H9 (cell line): ENCODE data around the gene DMAC2L. TPM values are rescaled to one million over a fixed set of nuclear protein-coding genes. Genes with fewer than 3 reads are reported as not detected.

Experiments
- DNase-seq: peaks from one replicate; pipeline ENCODE4 v3.0.0-alpha.2; 2017
- H2AFZ ChIP-seq: one replicate; pipeline ENCODE4 v1.6.1; 2013; ENCODE audit warnings: mild to moderate bottlenecking, low read length, control low read depth, moderate library complexity
- H2AK5ac ChIP-seq: 2 replicates; pipeline ENCODE4 v1.6.1; 2013; ENCODE audit warnings: low read length, control low read depth, mixed read lengths; ENCODE audit not compliant: insufficient read length
- H2BK120ac ChIP-seq: one replicate; pipeline ENCODE4 v1.6.1; 2013; ENCODE audit warnings: low read depth, mild to moderate bottlenecking, low read length, control low read depth, inconsistent platforms; ENCODE audit not compliant: poor library complexity, severe bottlenecking
- H2BK12ac ChIP-seq: 2 replicates; pipeline ENCODE4 v1.6.1; 2013; ENCODE audit warnings: low read length, control low read depth, mixed read lengths, low read depth; ENCODE audit not compliant: insufficient read length
- H2BK15ac ChIP-seq: 2 replicates; pipeline ENCODE4 v1.6.1; 2013; ENCODE audit warnings: low read depth, low read length, control low read depth
- H2BK20ac ChIP-seq: one replicate; pipeline ENCODE4 v1.6.1; 2013; ENCODE audit warnings: low read depth, mild to moderate bottlenecking, low read length, control low read depth, inconsistent platforms; ENCODE audit not compliant: poor library complexity, severe bottlenecking
- H2BK5ac ChIP-seq: 2 replicates; pipeline ENCODE4 v1.6.1; 2013; ENCODE audit warnings: low read length, control low read depth, mixed read lengths; ENCODE audit not compliant: insufficient read length
- H3K14ac ChIP-seq: 2 replicates; pipeline ENCODE4 v1.6.1; 2013; ENCODE audit warnings: low read length, control low read depth; ENCODE audit not compliant: insufficient read depth
- H3K18ac ChIP-seq: 2 replicates; pipeline ENCODE4 v1.6.1; 2013; ENCODE audit warnings: low read depth, mild to moderate bottlenecking, mixed read lengths, low read length, control low read depth; ENCODE audit not compliant: insufficient read length
- H3K23ac ChIP-seq: 2 replicates; pipeline ENCODE4 v1.6.1; 2013; ENCODE audit warnings: low read length, control low read depth, mixed read lengths, low read depth; ENCODE audit not compliant: insufficient read length
- H3K23me2 ChIP-seq: 2 replicates; pipeline ENCODE4 v1.6.1; 2013; ENCODE audit warnings: low read depth, mild to moderate bottlenecking, mixed read lengths, low read length, control low read depth; ENCODE audit not compliant: insufficient read length, poor library complexity, severe bottlenecking
- H3K27ac ChIP-seq: 2 replicates; pipeline ENCODE4 v1.5.1; 2013; ENCODE audit warnings: low read length, control low read depth, mixed read lengths, low read depth; ENCODE audit not compliant: insufficient read length
- H3K27me3 ChIP-seq: 2 replicates; pipeline ENCODE4 v1.6.1; 2013; ENCODE audit warnings: low read length, control low read depth, inconsistent platforms; ENCODE audit not compliant: insufficient read depth
- H3K4ac ChIP-seq: 2 replicates; pipeline ENCODE4 v1.6.1; 2013; ENCODE audit warnings: low read depth, mild to moderate bottlenecking, control low read depth, inconsistent platforms, low read length, moderate library complexity
- H3K4me1 ChIP-seq: 2 replicates; pipeline ENCODE4 v1.6.1; 2013; ENCODE audit warnings: low read length, control low read depth, inconsistent platforms; ENCODE audit not compliant: insufficient read depth
- H3K4me2 ChIP-seq: 2 replicates; pipeline ENCODE4 v1.6.1; 2013; ENCODE audit warnings: low read length, control low read depth, mixed read lengths; ENCODE audit not compliant: insufficient read length, insufficient read depth
- H3K56ac ChIP-seq: 2 replicates; pipeline ENCODE4 v1.6.1; 2013; ENCODE audit warnings: low read depth, mild to moderate bottlenecking, mixed read lengths, low read length, control low read depth; ENCODE audit not compliant: insufficient read length
- H3K79me1 ChIP-seq: 2 replicates; pipeline ENCODE4 v1.6.1; 2013; ENCODE audit warnings: low read depth, mild to moderate bottlenecking, moderate library complexity, low read length, control low read depth, inconsistent platforms; ENCODE audit not compliant: insufficient read depth, poor library complexity, severe bottlenecking
- H3K79me2 ChIP-seq: 2 replicates; pipeline ENCODE4 v1.6.1; 2013; ENCODE audit warnings: low read length, control low read depth, inconsistent platforms; ENCODE audit not compliant: insufficient read depth
- H3K9ac ChIP-seq: 2 replicates; pipeline ENCODE4 v1.6.1; 2013; ENCODE audit warnings: low read length, control low read depth, mixed read lengths; ENCODE audit not compliant: insufficient read length; ENCODE audit errors: extremely low read depth
- H3K9me3 ChIP-seq: one replicate; pipeline ENCODE4 v1.6.1; 2013; ENCODE audit warnings: low read depth, low read length, inconsistent platforms; ENCODE audit not compliant: control insufficient read depth
- H3T11ph ChIP-seq: one replicate; pipeline ENCODE4 v1.6.1; 2013; ENCODE audit warnings: mild to moderate bottlenecking, low read length, control low read depth, inconsistent platforms
- H4K20me1 ChIP-seq: one replicate; pipeline ENCODE4 v1.6.1; 2013; ENCODE audit not compliant: control insufficient read depth, insufficient read length, insufficient read depth
- H4K5ac ChIP-seq: 2 replicates; pipeline ENCODE4 v1.6.1; 2013; ENCODE audit warnings: low read depth, mild to moderate bottlenecking, mixed read lengths, low read length, control low read depth; ENCODE audit not compliant: insufficient read length
- H4K8ac ChIP-seq: replicated peaks from 2 replicates; pipeline ENCODE4 v1.6.1; 2013; ENCODE audit warnings: low read length, control low read depth, mixed read lengths, low read depth; ENCODE audit not compliant: insufficient read length
- H4K91ac ChIP-seq: 2 replicates; pipeline ENCODE4 v1.6.1; 2013; ENCODE audit warnings: low read depth, mild to moderate bottlenecking, moderate library complexity, mixed read lengths, low read length, control low read depth; ENCODE audit not compliant: insufficient read length
- H3K27ac Mint-ChIP-seq, 3 experiments: 2 replicates in 2 of 3; 3 replicates in 1 of 3; pipeline ENCODE4 v1.8.0; 2020 to 2021; ENCODE audit warnings: mixed read lengths in 3 of 3, mild to moderate bottlenecking in 1 of 3, moderate library complexity in 1 of 3
- H3K27me3 Mint-ChIP-seq: 2 replicates; pipeline ENCODE4 v1.8.0; 2021; ENCODE audit warnings: low read depth, mild to moderate bottlenecking, moderate library complexity, mixed read lengths
- H3K36me3 Mint-ChIP-seq, 3 experiments: 2 replicates in 2 of 3; 3 replicates in 1 of 3; pipeline ENCODE4 v1.8.0; 2020 to 2021; ENCODE audit warnings: low read depth in 3 of 3, mixed read lengths in 3 of 3; ENCODE audit not compliant: insufficient read depth in 1 of 3
- H3K4me1 Mint-ChIP-seq, 2 experiments: 2 replicates each; pipeline ENCODE4 v1.8.0; 2020; ENCODE audit warnings: mixed read lengths in 2 of 2
- H3K4me3 Mint-ChIP-seq, 2 experiments: 2 replicates in 1 of 2; 3 replicates in 1 of 2; pipeline ENCODE4 v1.8.0; 2020 to 2021; ENCODE audit warnings: mild to moderate bottlenecking in 2 of 2, mixed read lengths in 2 of 2, moderate library complexity in 1 of 2
- H3K9me3 Mint-ChIP-seq, 2 experiments: 2 replicates in 1 of 2; 3 replicates in 1 of 2; pipeline ENCODE4 v1.8.0; 2020; ENCODE audit warnings: mild to moderate bottlenecking in 2 of 2, mixed read lengths in 2 of 2, moderate library complexity in 1 of 2
- WGBS: extraction: QIAGEN DNeasy Blood & Tissue Kit; methylation state at CpG from one replicate; pipeline ENCODE4 v1.1.7; 2013; ENCODE audit warnings: missing lambda C conversion rate, low lambda C conversion rate, mixed read lengths; ENCODE audit not compliant: insufficient read length; ENCODE audit errors: extremely low coverage; 5-methylcytosine and 5-hydroxymethylcytosine counted together
- total RNA-seq: library from RNA; stranded (reverse); gene quantifications from 2 replicates; pipeline ENCODE4 v1.2.1, GENCODE V29; 2021
- TF ChIP-seq, protein P1 (sequence below): fragments of 200-600 bp; sonication (generic); conservative IDR thresholded peaks from 3 replicates; pipeline ENCODE4 v1.8.0; 2021; ENCODE audit warnings: antibody characterized with exemption, mild to moderate bottlenecking

DMAC2L gene
- total RNA-seq, 1 experiment from 2014 or later = 22.4 TPM

- H3K27ac Mint-ChIP-seq = no peak overlapping the region
- no peak overlapping the region for H3K4ac ChIP-seq
- WGBS = no CpG with 5 or more reads among the region's 3 CpGs
Measured at GRCh38 chr14:50373959-50374358, 61.8 kb downstream of the DMAC2L start.

More at GRCh38 chr14:50373959-50374358, 61.8 kb downstream of the DMAC2L start:
- Histone ChIP-seq H4K91ac (no peak overlapping the region), H3K9ac (no peak overlapping the region), H4K20me1 (no peaks in the 10 kb centered on the region), H2BK15ac (no peak overlapping the region), H3K9me3 (no peaks in the 10 kb centered on the region), H3K18ac (no peak overlapping the region), H3K4me2 (no peak overlapping the region), H4K8ac (no peak overlapping the region), H3K14ac (no peak overlapping the region), H3K23me2 (no peaks in the 10 kb centered on the region), H3K27ac (no peak overlapping the region), H3K27me3 (no peaks in the 10 kb centered on the region), H3K79me2 (no peaks in the 10 kb centered on the region), H3K4me1 (no peaks in the 10 kb centered on the region), H2BK120ac (no peak overlapping the region), H4K5ac (no peak overlapping the region), H2BK5ac (no peak overlapping the region), H2AFZ (no peak overlapping the region), H3K56ac (no peak overlapping the region), H3T11ph (no peak overlapping the region), H2AK5ac (no peak overlapping the region), H3K79me1 (no peaks in the 10 kb centered on the region), H3K23ac (no peak overlapping the region), H2BK12ac (no peak overlapping the region), H2BK20ac (no peak overlapping the region)
- TF ChIP-seq, protein P1, sequence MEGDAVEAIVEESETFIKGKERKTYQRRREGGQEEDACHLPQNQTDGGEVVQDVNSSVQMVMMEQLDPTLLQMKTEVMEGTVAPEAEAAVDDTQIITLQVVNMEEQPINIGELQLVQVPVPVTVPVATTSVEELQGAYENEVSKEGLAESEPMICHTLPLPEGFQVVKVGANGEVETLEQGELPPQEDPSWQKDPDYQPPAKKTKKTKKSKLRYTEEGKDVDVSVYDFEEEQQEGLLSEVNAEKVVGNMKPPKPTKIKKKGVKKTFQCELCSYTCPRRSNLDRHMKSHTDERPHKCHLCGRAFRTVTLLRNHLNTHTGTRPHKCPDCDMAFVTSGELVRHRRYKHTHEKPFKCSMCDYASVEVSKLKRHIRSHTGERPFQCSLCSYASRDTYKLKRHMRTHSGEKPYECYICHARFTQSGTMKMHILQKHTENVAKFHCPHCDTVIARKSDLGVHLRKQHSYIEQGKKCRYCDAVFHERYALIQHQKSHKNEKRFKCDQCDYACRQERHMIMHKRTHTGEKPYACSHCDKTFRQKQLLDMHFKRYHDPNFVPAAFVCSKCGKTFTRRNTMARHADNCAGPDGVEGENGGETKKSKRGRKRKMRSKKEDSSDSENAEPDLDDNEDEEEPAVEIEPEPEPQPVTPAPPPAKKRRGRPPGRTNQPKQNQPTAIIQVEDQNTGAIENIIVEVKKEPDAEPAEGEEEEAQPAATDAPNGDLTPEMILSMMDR = no peak
- DNase-seq = no peak
- H3K9me3 Mint-ChIP-seq = peaks cover 0 to 1% of the 10 kb centered on the region in 2 experiments; a peak in 1 of 5 replicates
- no peaks in the 10 kb centered on the region for H3K4me1 Mint-ChIP-seq
- peaks cover 4% of the 10 kb centered on the region; the same call in 1 of the 2 replicates for H3K27me3 Mint-ChIP-seq
- no peaks in the 10 kb centered on the region for H3K36me3 Mint-ChIP-seq
- no peak overlapping the region for H3K4me3 Mint-ChIP-seq
